GM12864 (cell line): Measurements from ENCODE around the gene TRAK1.

ENCODE experiments used
- DNase-seq: peaks from one replicate; pipeline ENCODE4 v3.0.0-alpha.2; 2011; ENCODE audit warnings: low read depth
- H3K4me3 ChIP-seq: 2 replicates; pipeline ENCODE4 v1.5.1; 2011; ENCODE audit warnings: mild to moderate bottlenecking, low read depth, low read length, control low read depth
- CTCF ChIP-seq: IDR thresholded peaks from 2 replicates; pipeline ENCODE4 v1.5.1; 2011; ENCODE audit warnings: low read depth, mild to moderate bottlenecking, moderate library complexity, low read length, control low read depth, inconsistent platforms; ENCODE audit errors: missing control alignments

Gene TRAK1

GRCh38 chr3:42106646-42107045 is 15.5 kb downstream of the TRAK1 start:
- no peak for TF ChIP-seq CTCF
- no peak for DNase-seq
- no peak overlapping the region for H3K4me3 ChIP-seq

- TF ChIP-seq CTCF, result no peak
- H3K4me3 ChIP-seq, result no peak overlapping the region
- DNase-seq, result no peak
Measured at GRCh38 chr3:42110631-42111030, 19.5 kb downstream of the TRAK1 start.

GRCh38 chr3:42114130-42114725 is 23.1 kb downstream of the TRAK1 start:
- H3K4me3 ChIP-seq, result no peak overlapping the region
- no peak for TF ChIP-seq CTCF
- DNase-seq, result no peak

- DNase-seq, result no peak
- no peak for TF ChIP-seq CTCF
- H3K4me3 ChIP-seq, result no peak overlapping the region
Measured at GRCh38 chr3:42115215-42115614, 24.1 kb downstream of the TRAK1 start.

GRCh38 chr3:42115946-42116345 is 24.8 kb downstream of the TRAK1 start:
- TF ChIP-seq CTCF, result no peak
- H3K4me3 ChIP-seq, result no peak overlapping the region
- no peak for DNase-seq

- no peak for TF ChIP-seq CTCF
- no peak for DNase-seq
- no peak overlapping the region for H3K4me3 ChIP-seq
Measured at GRCh38 chr3:42116466-42116865, 25.3 kb downstream of the TRAK1 start.

GRCh38 chr3:42117175-42118008 is 26.2 kb downstream of the TRAK1 start:
- no peak overlapping the region for H3K4me3 ChIP-seq
- TF ChIP-seq CTCF, result peak; percentile 48
- DNase-seq, result no peak
